ENCODE measurements around the gene C15orf39. TPM values are rescaled to one million over a fixed set of nuclear protein-coding genes. Genes with fewer than 3 reads are reported as not detected.

The C15orf39 gene
- total RNA-seq, 1 experiment from 2014 or later = 45.6 TPM

- Histone ChIP-seq H3K9ac (ENCODE audit: extremely low read depth, insufficient read length, low read length) (no peak overlapping the region), H2BK15ac (ENCODE audit: low read depth, low read length) (no peak overlapping the region), H3K14ac (ENCODE audit: insufficient read depth, low read length) (no peak overlapping the region), H3K4me2 (ENCODE audit: insufficient read depth, insufficient read length, low read length) (no peak overlapping the region), H3K9me3 (ENCODE audit: control insufficient read depth, low read depth, low read length) (no peaks in the 10 kb centered on the region), H2BK20ac (ENCODE audit: low read depth, low read length, poor library complexity, severe bottlenecking) (no peak overlapping the region), H4K8ac (replicated peaks; ENCODE audit: insufficient read length, low read depth, low read length) (no peak overlapping the region), H3K79me1 (ENCODE audit: insufficient read depth, low read depth, low read length, poor library complexity, severe bottlenecking) (no peaks in the 10 kb centered on the region), H3T11ph (ENCODE audit: low read length) (no peak overlapping the region), H3K23me2 (ENCODE audit: insufficient read length, low read depth, low read length, poor library complexity, severe bottlenecking) (peaks cover 2% of the 10 kb centered on the region), H2BK12ac (ENCODE audit: insufficient read length, low read depth, low read length) (no peak overlapping the region), H3K23ac (ENCODE audit: insufficient read length, low read depth, low read length) (no peak overlapping the region), H3K4me1 (ENCODE audit: insufficient read depth, low read length) (peaks cover 4% of the 10 kb centered on the region; the same call in 1 of the 2 replicates), H2AK5ac (ENCODE audit: insufficient read length, low read length) (no peak overlapping the region), H4K91ac (ENCODE audit: insufficient read length, low read depth, low read length) (no peak overlapping the region), H4K20me1 (ENCODE audit: control insufficient read depth, insufficient read depth, insufficient read length) (no peaks in the 10 kb centered on the region), H3K56ac (ENCODE audit: insufficient read length, low read depth, low read length) (no peak overlapping the region), H2BK5ac (ENCODE audit: insufficient read length, low read length) (no peak overlapping the region), H3K79me2 (ENCODE audit: insufficient read depth, low read length) (no peaks in the 10 kb centered on the region), H3K27me3 (ENCODE audit: insufficient read depth, low read length) (no peaks in the 10 kb centered on the region), H2AFZ (ENCODE audit: low read length) (no peak overlapping the region), H4K5ac (ENCODE audit: insufficient read length, low read depth, low read length) (no peak overlapping the region), H2BK120ac (ENCODE audit: low read depth, low read length, poor library complexity, severe bottlenecking) (no peak overlapping the region), H3K18ac (ENCODE audit: insufficient read length, low read depth, low read length) (no peak overlapping the region), H3K27ac (ENCODE audit: insufficient read length, low read depth, low read length) (no peak overlapping the region), H3K4ac (ENCODE audit: low read depth, low read length) (no peak overlapping the region)
- no peak for DNase-seq
- peaks cover 22% of the 10 kb centered on the region for H3K27me3 Mint-ChIP-seq (ENCODE audit: low read depth)
- H3K4me3 Mint-ChIP-seq = no peak overlapping the region
- H3K36me3 Mint-ChIP-seq (ENCODE audit: insufficient read depth in 1 of 3, low read depth in 3 of 3) = no peaks in the 10 kb centered on the region
- no peak overlapping the region for H3K27ac Mint-ChIP-seq
- no CpG with 5 or more reads among the region's 5 CpGs for WGBS (ENCODE audit: extremely low coverage, insufficient read length, low lambda C conversion rate)
- H3K4me1 Mint-ChIP-seq = peaks cover 25 to 34% of the 10 kb centered on the region in 2 experiments
- no peak for TF ChIP-seq CTCF (conservative IDR thresholded peaks at IDR 0.05)
- no peaks in the 10 kb centered on the region; a peak in 2 of 5 replicates for H3K9me3 Mint-ChIP-seq
These were observed 27.6 kb upstream of the C15orf39 start for GRCh38 chr15:75174102-75174501.
